RWPE2 (cell line): ENCODE data around the gene CASP14.
"Not testable (repeated sequence)": the region's sequence is repeated elsewhere in the genome, so short reads cannot be mapped to it uniquely, and the experiment has no call there.

ENCODE experiments used
- ATAC-seq: fragments of 200-7000 bp; cut with Tn5 transposase; 3 replicates; pipeline ENCODE4 v1.9.1; 2021; ENCODE audit warnings: low read depth
- DNase-seq: peaks from one replicate; pipeline ENCODE4 v3.0.0-alpha.2; 2020; ENCODE audit warnings: low spot score
- H3K27ac ChIP-seq: fragments of 450-650 bp; 2 replicates; pipeline ENCODE4 v1.5.1; 2017; ENCODE audit warnings: mild to moderate bottlenecking; ENCODE audit not compliant: poor library complexity, severe bottlenecking
- H3K27me3 ChIP-seq: fragments of 250-450 bp; sonication (Bioruptor Pico); 2 replicates; pipeline ENCODE4 v1.5.1; 2021; ENCODE audit warnings: mild to moderate bottlenecking, moderate library complexity; ENCODE audit not compliant: insufficient read depth, poor library complexity, severe bottlenecking
- H3K36me3 ChIP-seq: fragments of 250-450 bp; sonication (Bioruptor Pico); 2 replicates; pipeline ENCODE4 v1.5.1; 2020; ENCODE audit warnings: low read depth, mild to moderate bottlenecking, moderate library complexity
- H3K4me1 ChIP-seq: fragments of 250-450 bp; sonication (Bioruptor Pico); 2 replicates; pipeline ENCODE4 v1.5.1; 2021; ENCODE audit warnings: mild to moderate bottlenecking, moderate library complexity; ENCODE audit not compliant: insufficient read depth, poor library complexity, severe bottlenecking
- H3K4me3 ChIP-seq: fragments of 250-450 bp; sonication (Bioruptor Pico); 2 replicates; pipeline ENCODE4 v1.5.1; 2021; ENCODE audit warnings: mild to moderate bottlenecking, moderate library complexity; ENCODE audit not compliant: severe bottlenecking
- H3K9me3 ChIP-seq: fragments of 250-450 bp; sonication (Bioruptor Pico); 2 replicates; pipeline ENCODE4 v1.5.1; 2021; ENCODE audit warnings: mild to moderate bottlenecking, moderate library complexity; ENCODE audit not compliant: severe bottlenecking
- CTCF ChIP-seq: fragments of 450-650 bp; IDR thresholded peaks from one replicate; pipeline ENCODE4 v1.5.1; 2017; ENCODE audit warnings: mild to moderate bottlenecking, moderate library complexity; ENCODE audit not compliant: poor library complexity, severe bottlenecking

CASP14 gene

GRCh38 chr19:15075806-15076205, 26.5 kb downstream of the CASP14 start:
- Histone ChIP-seq H3K27me3 (no peaks in the 10 kb centered on the region), H3K36me3 (no peaks in the 10 kb centered on the region), H3K4me3 (no peak overlapping the region), H3K27ac (no peak overlapping the region), H3K4me1 (no peaks in the 10 kb centered on the region), H3K9me3 (no peaks in the 10 kb centered on the region)
- no peak for DNase-seq
- ATAC-seq: no peak
- TF ChIP-seq CTCF: no peak

- H3K9me3 ChIP-seq, H3K4me1 ChIP-seq, H3K36me3 ChIP-seq, H3K27me3 ChIP-seq, DNase-seq, H3K4me3 ChIP-seq, H3K27ac ChIP-seq, ATAC-seq: not testable (repeated sequence)
Measured at GRCh38 chr19:15080002-15080401, 30.7 kb downstream of the CASP14 start.

- Histone ChIP-seq H3K4me1 (no peaks in the 10 kb centered on the region), H3K36me3 (no peaks in the 10 kb centered on the region), H3K27me3 (peaks cover 2% of the 10 kb centered on the region), H3K27ac (no peak within 1 kb of the TSS), H3K4me3 (no peak within 1 kb of the TSS), H3K9me3 (no peaks in the 10 kb centered on the region)
- ATAC-seq (no peak), DNase-seq (no peak)
- TF ChIP-seq CTCF: no peak
Measured at GRCh38 chr19:15081911-15082310, 32.6 kb downstream of the CASP14 start, which contains the start of gene OR1I1. TSS of gene OR1I1 (plus strand) at chr19:15082211. CDS start at chr19:15087066, 4,855 bp downstream.

GRCh38 chr19:15087182-15087581, 37.9 kb downstream of the CASP14 start:
- Histone ChIP-seq H3K4me1 (no peaks in the 10 kb centered on the region), H3K36me3 (no peaks in the 10 kb centered on the region), H3K27ac (no peak overlapping the region), H3K27me3 (peaks cover 2% of the 10 kb centered on the region), H3K9me3 (no peaks in the 10 kb centered on the region), H3K4me3 (no peak overlapping the region)
- no peak for TF ChIP-seq CTCF
- ATAC-seq (no peak), DNase-seq (no peak)

GRCh38 chr19:15091918-15092753, 42.9 kb downstream of the CASP14 start:
- Histone ChIP-seq H3K9me3 (no peaks in the 10 kb centered on the region), H3K4me3 (no peak overlapping the region), H3K27me3 (no peaks in the 10 kb centered on the region), H3K4me1 (no peaks in the 10 kb centered on the region), H3K27ac (no peak overlapping the region), H3K36me3 (no peaks in the 10 kb centered on the region)
- DNase-seq (no peak), ATAC-seq (peak; percentile 27; the same call in 1 of the 3 replicates)
- TF ChIP-seq CTCF: peak; percentile 76
